HCT116 (cell line): ENCODE results near the gene SUCLG2. TPM values are rescaled to one million over a fixed set of nuclear protein-coding genes. Genes with fewer than 3 reads are reported as not detected.

Source experiments
- ATAC-seq: fragments of 200-7000 bp; cut with Tn5 transposase; 2 replicates; pipeline ENCODE4 v1.9.1; 2020; ENCODE audit warnings: mild to moderate bottlenecking, moderate library complexity
- BruUV-seq: library from RNA; stranded (reverse); fragments of 400-500 nt; replicated peaks from 2 replicates; lab custom pipeline; 2021; lab: Mats Ljungman, UMichigan
- CTCF ChIA-PET: fragments of 300-600 bp; sonication (Branson Sonifier 250); formaldehyde crosslinking; loops from one replicate; lab custom pipeline; 2021; ENCODE audit warnings: antibody characterized with exemption; lab: Charles Lee
- POLR2A ChIA-PET: fragments of 300-600, 350-600 bp; sonication (Branson Sonifier 250); formaldehyde crosslinking; loops from one replicate; lab custom pipeline; 2021; ENCODE audit warnings: antibody characterized with exemption; lab: Charles Lee
- RAD21 ChIA-PET, 2 experiments: fragments of 300-600 bp; sonication (Branson Sonifier 250); formaldehyde crosslinking; loops; one replicate each; lab custom pipeline; 2023; ENCODE audit warnings: low total read pairs in 2 of 2; ENCODE audit not compliant: uncharacterized antibody in 2 of 2, unreplicated experiment in 2 of 2, low non-redundant PET in 1 of 2; lab: Charles Lee
- DNase-seq: peaks from one replicate; pipeline ENCODE4 v3.0.0-alpha.2; 2010; ENCODE audit warnings: low read depth, low spot score
- H2AFZ ChIP-seq: fragments of 200-600 bp; shearing (Covaris generic), sonication (generic); 2 replicates; pipeline ENCODE4 v1.6.1; 2017; ENCODE audit warnings: low read depth, mixed run types, mixed read lengths, antibody characterized with exemption, low read length; ENCODE audit not compliant: poor library complexity, severe bottlenecking
- H3K27ac ChIP-seq: 2 replicates; pipeline ENCODE4 v1.5.1; 2012; ENCODE audit warnings: low read depth, low read length
- H3K27me3 ChIP-seq: fragments of 200-600 bp; sonication (generic); 2 replicates; pipeline ENCODE4 v1.6.1; 2016; ENCODE audit warnings: mixed run types, low read length, mixed read lengths; ENCODE audit not compliant: insufficient read depth
- H3K36me3 ChIP-seq, 2 experiments: fragments of 200-500 bp in 1 of 2; fragments of 200-600 bp in 1 of 2; sonication (Bioruptor generic) in 1 of 2; sonication (generic) in 1 of 2; 2 replicates each; pipeline versions ENCODE4 v1.5.1 to v1.6.1; 2014 to 2016; ENCODE audit warnings: low read length in 2 of 2, inconsistent platforms in 1 of 2, mixed read lengths in 1 of 2, mixed run types in 1 of 2; ENCODE audit not compliant: insufficient read depth in 2 of 2, control insufficient read depth in 1 of 2
- H3K4me1 ChIP-seq, 2 experiments: fragments of 200-600 bp in 1 of 2; sonication (generic) in 1 of 2; 2 replicates each; pipeline versions ENCODE4 v1.5.1 to v1.6.1; 2012 to 2017; ENCODE audit warnings: low read length in 2 of 2, inconsistent platforms in 1 of 2, mild to moderate bottlenecking in 1 of 2, mixed read lengths in 1 of 2, mixed run types in 1 of 2, moderate library complexity in 1 of 2; ENCODE audit not compliant: insufficient read depth in 2 of 2, control insufficient read depth in 1 of 2
- H3K4me2 ChIP-seq: fragments of 200-600 bp; sonication (generic); 2 replicates; pipeline ENCODE4 v1.6.1; 2017; ENCODE audit warnings: mixed run types, low read length, mixed read lengths
- H3K4me3 ChIP-seq, 2 experiments: fragments of 200-600 bp in 1 of 2; sonication (generic) in 1 of 2; replicated peaks in 1 of 2; 2 replicates each; pipeline ENCODE4 v1.5.1; 2011 to 2016; ENCODE audit warnings: low read length in 2 of 2, control low read depth in 1 of 2, low read depth in 1 of 2, mild to moderate bottlenecking in 1 of 2, mixed read lengths in 1 of 2, mixed run types in 1 of 2
- H3K79me2 ChIP-seq: fragments of 200-600 bp; sonication (generic); 2 replicates; pipeline ENCODE4 v1.6.1; 2017; ENCODE audit warnings: mild to moderate bottlenecking, mixed run types, low read length, moderate library complexity, mixed read lengths; ENCODE audit not compliant: insufficient read depth
- H3K9ac ChIP-seq: fragments of 200-600 bp; sonication (generic); 2 replicates; pipeline ENCODE4 v1.6.1; 2016; ENCODE audit warnings: low read length, mixed read lengths
- H3K9me2 ChIP-seq: fragments of 200-600 bp; sonication (generic), shearing (Covaris generic); 2 replicates; pipeline ENCODE4 v1.6.1; 2017; ENCODE audit warnings: mixed run types, mild to moderate bottlenecking, moderate library complexity; ENCODE audit not compliant: insufficient read depth
- H3K9me3 ChIP-seq, 2 experiments: fragments of 200-500 bp in 1 of 2; fragments of 200-600 bp in 1 of 2; sonication (Bioruptor generic) in 1 of 2; sonication (generic) in 1 of 2; 2 replicates each; pipeline ENCODE4 v1.6.1; 2014 to 2017; ENCODE audit warnings: low read length in 2 of 2, mixed read lengths in 2 of 2, inconsistent platforms in 1 of 2, low read depth in 1 of 2, mild to moderate bottlenecking in 1 of 2, mixed run types in 1 of 2, moderate library complexity in 1 of 2; ENCODE audit not compliant: control insufficient read depth in 1 of 2, insufficient read depth in 1 of 2
- H4K20me1 ChIP-seq: fragments of 200-600 bp; sonication (generic), shearing (Covaris generic); 2 replicates; pipeline ENCODE4 v1.6.1; 2017; ENCODE audit warnings: mixed run types, mild to moderate bottlenecking, moderate library complexity; ENCODE audit not compliant: insufficient read depth
- EGR1 ChIP-seq: IDR thresholded peaks from 2 replicates; pipeline ENCODE4 v1.6.1; 2012; ENCODE audit warnings: low read depth
- ELF1 ChIP-seq: IDR thresholded peaks from 2 replicates; pipeline ENCODE4 v1.6.1; 2012; ENCODE audit warnings: low read depth, borderline replicate concordance
- FOSL1 ChIP-seq: IDR thresholded peaks from 2 replicates; pipeline ENCODE4 v1.6.1; 2012; ENCODE audit warnings: low read depth
- SP1 ChIP-seq: IDR thresholded peaks from 2 replicates; pipeline ENCODE4 v1.6.1; 2012; ENCODE audit warnings: low read depth
- SRF ChIP-seq: IDR thresholded peaks from 2 replicates; pipeline ENCODE4 v1.6.1; 2012; ENCODE audit warnings: low read depth
- TCF7L2 ChIP-seq: IDR thresholded peaks from 2 replicates; pipeline ENCODE4 v1.7.0; 2011; ENCODE audit warnings: borderline replicate concordance, inconsistent platforms; ENCODE audit not compliant: insufficient read depth, insufficient read length; ENCODE audit errors: extremely low read depth
- ZNF274 ChIP-seq: fragments of 200-500 bp; sonication (Bioruptor generic); IDR thresholded peaks from 2 replicates; pipeline ENCODE4 v1.6.1; 2014; ENCODE audit warnings: mild to moderate bottlenecking, low read depth, low read length, inconsistent platforms
- intact Hi-C: fragments of 100-400 bp; cut with micrococcal nuclease; formaldehyde crosslinking; loops from 2 replicates; pipeline ENCODE4 v1.10.0; 2022
- total RNA-seq: library from RNA; stranded (reverse); gene quantifications from one replicate; pipeline ENCODE4 v1.2.1, GENCODE V29; 2021; ENCODE audit not compliant: unreplicated experiment
- TF ChIP-seq, protein P1 (sequence below): IDR thresholded peaks from 2 replicates; pipeline ENCODE4 v1.6.1; 2011; ENCODE audit warnings: mild to moderate bottlenecking, low read length, moderate library complexity; ENCODE audit not compliant: insufficient replicate concordance; ENCODE audit errors: extremely low read depth

SUCLG2 gene
- total RNA-seq, 1 experiment from 2014 or later: 49.2 TPM

DNA sequence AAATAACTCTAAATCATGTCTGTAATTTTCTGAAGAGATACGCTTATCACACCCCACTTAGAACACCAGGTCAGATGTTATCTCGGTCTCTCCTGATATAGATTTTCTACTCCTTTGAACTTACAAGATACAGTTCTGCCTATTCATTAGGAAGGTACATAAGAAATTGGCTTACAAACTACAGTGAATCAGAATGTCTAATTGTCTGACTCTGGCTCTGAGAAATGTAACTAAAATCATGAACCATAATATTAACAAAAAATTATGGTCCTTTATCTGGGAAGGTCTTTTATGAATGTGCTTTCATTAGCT lies 235.2 kb downstream of the SUCLG2 start:
- no peaks in the 10 kb centered on the region for H3K9me2 ChIP-seq
- H3K4me1 ChIP-seq: no peaks in the 10 kb centered on the region
- no peaks in the 10 kb centered on the region for H3K9me3 ChIP-seq
- no peak overlapping the region for H3K4me3 ChIP-seq
- BruUV-seq: no TSS peak
- intact Hi-C loops: no loop called here
- ChIA-PET CTCF (no interaction called here), POLR2A (no interaction called here), RAD21 (no interaction called here)
- no peak overlapping the region for H3K9ac ChIP-seq
- no peak for TF ChIP-seq SP1
- no peak for TF ChIP-seq TCF7L2
- no peak for TF ChIP-seq FOSL1
- no peak for TF ChIP-seq ELF1
- no peak for TF ChIP-seq SRF
- TF ChIP-seq, protein P1, sequence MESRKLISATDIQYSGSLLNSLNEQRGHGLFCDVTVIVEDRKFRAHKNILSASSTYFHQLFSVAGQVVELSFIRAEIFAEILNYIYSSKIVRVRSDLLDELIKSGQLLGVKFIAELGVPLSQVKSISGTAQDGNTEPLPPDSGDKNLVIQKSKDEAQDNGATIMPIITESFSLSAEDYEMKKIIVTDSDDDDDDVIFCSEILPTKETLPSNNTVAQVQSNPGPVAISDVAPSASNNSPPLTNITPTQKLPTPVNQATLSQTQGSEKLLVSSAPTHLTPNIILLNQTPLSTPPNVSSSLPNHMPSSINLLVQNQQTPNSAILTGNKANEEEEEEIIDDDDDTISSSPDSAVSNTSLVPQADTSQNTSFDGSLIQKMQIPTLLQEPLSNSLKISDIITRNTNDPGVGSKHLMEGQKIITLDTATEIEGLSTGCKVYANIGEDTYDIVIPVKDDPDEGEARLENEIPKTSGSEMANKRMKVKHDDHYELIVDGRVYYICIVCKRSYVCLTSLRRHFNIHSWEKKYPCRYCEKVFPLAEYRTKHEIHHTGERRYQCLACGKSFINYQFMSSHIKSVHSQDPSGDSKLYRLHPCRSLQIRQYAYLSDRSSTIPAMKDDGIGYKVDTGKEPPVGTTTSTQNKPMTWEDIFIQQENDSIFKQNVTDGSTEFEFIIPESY: no peak
- no peak for TF ChIP-seq EGR1
- no peak for TF ChIP-seq ZNF274
- no peaks in the 10 kb centered on the region for H3K27me3 ChIP-seq
- no peak overlapping the region for H3K4me2 ChIP-seq
- ATAC-seq (no peak), DNase-seq (no peak)
- no peak overlapping the region for H2AFZ ChIP-seq
- no peaks in the 10 kb centered on the region for H3K36me3 ChIP-seq
- no peak overlapping the region for H3K27ac ChIP-seq
- H4K20me1 ChIP-seq: no peaks in the 10 kb centered on the region
- H3K79me2 ChIP-seq: no peaks in the 10 kb centered on the region
